ENCODE data around the gene PPP2R5C.

DNA sequence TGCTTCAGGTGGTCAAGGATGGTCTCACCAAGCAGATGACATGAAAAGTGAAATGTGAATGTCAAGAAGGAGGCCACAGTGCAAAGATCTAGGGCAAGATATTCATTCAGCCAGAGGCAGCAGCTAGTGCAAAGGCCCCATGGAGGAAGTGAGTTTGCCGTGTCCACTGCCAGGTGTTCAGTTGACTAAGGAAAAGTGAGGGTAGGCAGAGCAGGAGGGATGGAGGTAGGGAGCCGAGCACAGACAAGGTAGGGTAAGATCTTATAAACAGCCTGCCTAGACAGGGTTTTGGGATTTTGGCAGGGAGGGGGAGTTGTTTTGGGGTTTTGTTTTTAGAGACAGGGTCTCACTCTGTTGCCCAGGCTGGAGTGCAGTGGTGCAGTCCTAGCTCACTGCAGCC, 11.9 kb downstream of the PPP2R5C start:
- TF ChIP-seq, protein P1, sequence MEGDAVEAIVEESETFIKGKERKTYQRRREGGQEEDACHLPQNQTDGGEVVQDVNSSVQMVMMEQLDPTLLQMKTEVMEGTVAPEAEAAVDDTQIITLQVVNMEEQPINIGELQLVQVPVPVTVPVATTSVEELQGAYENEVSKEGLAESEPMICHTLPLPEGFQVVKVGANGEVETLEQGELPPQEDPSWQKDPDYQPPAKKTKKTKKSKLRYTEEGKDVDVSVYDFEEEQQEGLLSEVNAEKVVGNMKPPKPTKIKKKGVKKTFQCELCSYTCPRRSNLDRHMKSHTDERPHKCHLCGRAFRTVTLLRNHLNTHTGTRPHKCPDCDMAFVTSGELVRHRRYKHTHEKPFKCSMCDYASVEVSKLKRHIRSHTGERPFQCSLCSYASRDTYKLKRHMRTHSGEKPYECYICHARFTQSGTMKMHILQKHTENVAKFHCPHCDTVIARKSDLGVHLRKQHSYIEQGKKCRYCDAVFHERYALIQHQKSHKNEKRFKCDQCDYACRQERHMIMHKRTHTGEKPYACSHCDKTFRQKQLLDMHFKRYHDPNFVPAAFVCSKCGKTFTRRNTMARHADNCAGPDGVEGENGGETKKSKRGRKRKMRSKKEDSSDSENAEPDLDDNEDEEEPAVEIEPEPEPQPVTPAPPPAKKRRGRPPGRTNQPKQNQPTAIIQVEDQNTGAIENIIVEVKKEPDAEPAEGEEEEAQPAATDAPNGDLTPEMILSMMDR (IDR thresholded peaks at IDR 0.05) = no peak
- TF ChIP-seq POLR2A (IDR thresholded peaks at IDR 0.05) = no peak
